ENCODE results near the gene CDKAL1. TPM values are rescaled to one million over a fixed set of nuclear protein-coding genes. Genes with fewer than 3 reads are reported as not detected.

The CDKAL1 gene
- total RNA-seq, 1 experiment from 2014 or later, result 13.8 TPM

- H3K4me2 ChIP-seq (ENCODE audit: low read length), result no peak overlapping the region
- DNase-seq, result no peak
- H3F3A ChIP-seq (ENCODE audit: low read length, unreplicated experiment), result no peaks in the 10 kb centered on the region
- H3K79me2 ChIP-seq (ENCODE audit: low read length), result no peaks in the 10 kb centered on the region
- ATAC-seq, result no peak
- intact Hi-C loops (cut with micrococcal nuclease), result no loop called here
- H3K27me3 ChIP-seq (ENCODE audit: low read length), result no peaks in the 10 kb centered on the region
- no peak overlapping the region for H3K9ac ChIP-seq (ENCODE audit: low read length)
- no peak overlapping the region for H3K27ac ChIP-seq (ENCODE audit: low read length)
- H3K9me2 ChIP-seq (replicated peaks; ENCODE audit: low read length), result no peaks in the 10 kb centered on the region
- peaks cover 3% of the 10 kb centered on the region; the same call in 1 of the 2 replicates for H3K36me3 ChIP-seq (ENCODE audit: low read depth, low read length)
- POLR2A ChIA-PET (ENCODE audit: unreplicated experiment), result no interaction called here
- no peaks in the 10 kb centered on the region for H3K9me3 ChIP-seq (ENCODE audit: low read length)
- TF ChIP-seq EZH2phosphoT487 (IDR thresholded peaks at IDR 0.05; ENCODE audit: borderline replicate concordance, low read length) (no peak), EZH2 (IDR thresholded peaks at IDR 0.05; ENCODE audit: low read length, unreplicated experiment) (no peak)
- TF ChIP-seq, protein P1, sequence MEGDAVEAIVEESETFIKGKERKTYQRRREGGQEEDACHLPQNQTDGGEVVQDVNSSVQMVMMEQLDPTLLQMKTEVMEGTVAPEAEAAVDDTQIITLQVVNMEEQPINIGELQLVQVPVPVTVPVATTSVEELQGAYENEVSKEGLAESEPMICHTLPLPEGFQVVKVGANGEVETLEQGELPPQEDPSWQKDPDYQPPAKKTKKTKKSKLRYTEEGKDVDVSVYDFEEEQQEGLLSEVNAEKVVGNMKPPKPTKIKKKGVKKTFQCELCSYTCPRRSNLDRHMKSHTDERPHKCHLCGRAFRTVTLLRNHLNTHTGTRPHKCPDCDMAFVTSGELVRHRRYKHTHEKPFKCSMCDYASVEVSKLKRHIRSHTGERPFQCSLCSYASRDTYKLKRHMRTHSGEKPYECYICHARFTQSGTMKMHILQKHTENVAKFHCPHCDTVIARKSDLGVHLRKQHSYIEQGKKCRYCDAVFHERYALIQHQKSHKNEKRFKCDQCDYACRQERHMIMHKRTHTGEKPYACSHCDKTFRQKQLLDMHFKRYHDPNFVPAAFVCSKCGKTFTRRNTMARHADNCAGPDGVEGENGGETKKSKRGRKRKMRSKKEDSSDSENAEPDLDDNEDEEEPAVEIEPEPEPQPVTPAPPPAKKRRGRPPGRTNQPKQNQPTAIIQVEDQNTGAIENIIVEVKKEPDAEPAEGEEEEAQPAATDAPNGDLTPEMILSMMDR (conservative IDR thresholded peaks at IDR 0.05; ENCODE audit: low read depth, low read length), result no peak
- H2AFZ ChIP-seq (ENCODE audit: low read length), result no peak overlapping the region
- H3K4me1 ChIP-seq (ENCODE audit: insufficient read depth, low read length), result no peaks in the 10 kb centered on the region
- BruUV-seq (replicated peaks), result no TSS peak
- H3K4me3 ChIP-seq (ENCODE audit: low read length), result no peak overlapping the region
- CTCF ChIA-PET, result no interaction called here
- H4K20me1 ChIP-seq (ENCODE audit: low read length), result peaks cover 6% of the 10 kb centered on the region; the same call in 1 of the 2 replicates
Observed at GRCh38 chr6:20497216-20498040, 36.8 kb upstream of the CDKAL1 start.

DNA sequence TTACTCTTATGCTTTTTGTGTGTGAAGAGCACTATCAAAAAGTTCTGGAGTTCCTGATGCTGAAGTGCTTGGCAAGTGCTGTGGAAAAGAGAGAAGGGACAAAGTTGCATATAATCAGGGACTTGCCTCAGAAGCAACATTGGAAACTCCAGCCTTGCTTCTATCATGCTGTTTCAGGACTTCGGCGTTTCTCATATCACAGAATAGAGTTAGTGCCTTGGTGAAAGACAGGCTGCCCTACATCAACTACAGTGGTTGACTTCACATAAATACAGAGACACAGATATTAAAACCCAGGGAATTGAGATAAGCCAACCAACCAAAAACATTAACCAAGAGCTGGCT is 36.2 kb upstream of the CDKAL1 start:
- Histone ChIP-seq H3K9ac (ENCODE audit: low read length) (no peak overlapping the region), H3K4me2 (ENCODE audit: low read length) (no peak overlapping the region), H3K79me2 (ENCODE audit: low read length) (no peaks in the 10 kb centered on the region), H3K9me3 (ENCODE audit: low read length) (no peaks in the 10 kb centered on the region), H4K20me1 (ENCODE audit: low read length) (no peaks in the 10 kb centered on the region), H3K9me2 (replicated peaks; ENCODE audit: low read length) (no peaks in the 10 kb centered on the region), H3K4me1 (ENCODE audit: insufficient read depth, low read length) (no peaks in the 10 kb centered on the region), H2AFZ (ENCODE audit: low read length) (no peak overlapping the region), H3K4me3 (ENCODE audit: low read length) (no peak overlapping the region), H3K27me3 (ENCODE audit: low read length) (no peaks in the 10 kb centered on the region), H3K36me3 (ENCODE audit: low read depth, low read length) (peaks cover 3% of the 10 kb centered on the region; the same call in 1 of the 2 replicates), H3F3A (ENCODE audit: low read length, unreplicated experiment) (no peaks in the 10 kb centered on the region), H3K27ac (ENCODE audit: low read length) (no peak overlapping the region)
- DNase-seq (no peak), ATAC-seq (no peak)
- ChIA-PET CTCF (no interaction called here), POLR2A (ENCODE audit: unreplicated experiment) (no interaction called here)
- TF ChIP-seq EZH2 (IDR thresholded peaks at IDR 0.05; ENCODE audit: low read length, unreplicated experiment), result no peak
- TF ChIP-seq, protein P1 (conservative IDR thresholded peaks at IDR 0.05; ENCODE audit: low read depth, low read length), result no peak
- TF ChIP-seq EZH2phosphoT487 (IDR thresholded peaks at IDR 0.05; ENCODE audit: borderline replicate concordance, low read length), result no peak
- BruUV-seq (replicated peaks), result no TSS peak
- intact Hi-C loops (cut with micrococcal nuclease), result no loop called here

DNA sequence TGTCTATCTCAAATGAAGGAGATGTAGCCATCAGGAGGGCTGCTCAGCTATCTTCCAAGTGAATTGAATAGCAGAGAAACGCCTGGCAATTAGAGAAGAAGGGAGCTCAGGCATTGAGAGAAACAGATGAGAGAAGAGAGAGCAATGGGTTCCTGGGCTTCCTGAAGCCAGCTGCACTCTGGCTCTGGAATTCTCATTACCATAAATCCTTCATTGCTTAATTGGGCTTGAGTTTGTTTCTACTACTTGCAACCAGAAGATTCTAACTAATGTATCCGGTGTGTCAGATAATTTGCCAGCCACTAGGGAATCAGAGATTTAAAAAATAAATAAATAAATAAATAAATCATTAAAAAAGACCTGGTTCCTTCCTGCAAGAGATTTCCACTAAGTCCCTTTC is 25.0 kb upstream of the CDKAL1 start:
- no peak for ATAC-seq
- DNase-seq, result no peak
- Histone ChIP-seq H3F3A (ENCODE audit: low read length, unreplicated experiment) (no peaks in the 10 kb centered on the region), H2AFZ (ENCODE audit: low read length) (no peak overlapping the region), H3K9me3 (ENCODE audit: low read length) (no peaks in the 10 kb centered on the region), H4K20me1 (ENCODE audit: low read length) (no peaks in the 10 kb centered on the region), H3K4me2 (ENCODE audit: low read length) (no peak overlapping the region), H3K4me3 (ENCODE audit: low read length) (no peak overlapping the region), H3K27ac (ENCODE audit: low read length) (no peak overlapping the region), H3K9ac (ENCODE audit: low read length) (no peak overlapping the region), H3K4me1 (ENCODE audit: insufficient read depth, low read length) (no peaks in the 10 kb centered on the region), H3K9me2 (replicated peaks; ENCODE audit: low read length) (no peaks in the 10 kb centered on the region), H3K79me2 (ENCODE audit: low read length) (no peaks in the 10 kb centered on the region), H3K36me3 (ENCODE audit: low read depth, low read length) (no peaks in the 10 kb centered on the region), H3K27me3 (ENCODE audit: low read length) (no peaks in the 10 kb centered on the region)
- CTCF ChIA-PET, result no interaction called here
- TF ChIP-seq EZH2 (IDR thresholded peaks at IDR 0.05; ENCODE audit: low read length, unreplicated experiment) (no peak), EZH2phosphoT487 (IDR thresholded peaks at IDR 0.05; ENCODE audit: borderline replicate concordance, low read length) (no peak)
- TF ChIP-seq, protein P1 (conservative IDR thresholded peaks at IDR 0.05; ENCODE audit: low read depth, low read length), result no peak
- intact Hi-C loops (cut with micrococcal nuclease), result no loop called here
- POLR2A ChIA-PET (ENCODE audit: unreplicated experiment), result no interaction called here
- BruUV-seq (replicated peaks), result no TSS peak
